ENCODE results near the gene FAM90A1.
A peak's percentile ranks its signal among the peaks of the same experiment; 100 is the strongest.
"Not testable (repeated sequence)": the region's sequence is repeated elsewhere in the genome, so short reads cannot be mapped to it uniquely, and the experiment has no call there.

The FAM90A1 gene, protein sequence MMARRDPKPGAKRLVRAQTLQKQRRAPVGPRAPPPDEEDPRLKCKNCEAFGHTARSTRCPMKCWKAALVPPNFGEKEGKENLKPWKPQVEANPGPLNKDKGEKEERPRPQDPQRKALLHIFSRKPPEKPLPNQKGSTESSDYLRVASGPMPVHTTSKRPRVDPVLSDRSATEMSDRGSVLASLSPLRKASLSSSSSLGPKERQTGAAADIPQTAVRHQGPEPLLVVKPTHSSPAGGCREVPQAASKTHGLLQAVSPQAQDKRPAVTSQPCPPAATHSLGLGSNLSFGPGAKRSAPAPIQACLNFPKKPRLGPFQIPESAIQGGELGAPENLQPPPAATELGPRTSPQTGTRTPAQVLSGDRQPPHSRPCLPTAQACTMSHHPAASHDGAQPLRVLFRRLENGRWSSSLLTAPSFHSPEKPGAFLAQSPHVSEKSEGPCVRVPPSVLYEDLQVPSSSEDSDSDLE
- 0 to 0.11 (median 0) reads per million in 3 experiments for total RNA-seq

DNA sequence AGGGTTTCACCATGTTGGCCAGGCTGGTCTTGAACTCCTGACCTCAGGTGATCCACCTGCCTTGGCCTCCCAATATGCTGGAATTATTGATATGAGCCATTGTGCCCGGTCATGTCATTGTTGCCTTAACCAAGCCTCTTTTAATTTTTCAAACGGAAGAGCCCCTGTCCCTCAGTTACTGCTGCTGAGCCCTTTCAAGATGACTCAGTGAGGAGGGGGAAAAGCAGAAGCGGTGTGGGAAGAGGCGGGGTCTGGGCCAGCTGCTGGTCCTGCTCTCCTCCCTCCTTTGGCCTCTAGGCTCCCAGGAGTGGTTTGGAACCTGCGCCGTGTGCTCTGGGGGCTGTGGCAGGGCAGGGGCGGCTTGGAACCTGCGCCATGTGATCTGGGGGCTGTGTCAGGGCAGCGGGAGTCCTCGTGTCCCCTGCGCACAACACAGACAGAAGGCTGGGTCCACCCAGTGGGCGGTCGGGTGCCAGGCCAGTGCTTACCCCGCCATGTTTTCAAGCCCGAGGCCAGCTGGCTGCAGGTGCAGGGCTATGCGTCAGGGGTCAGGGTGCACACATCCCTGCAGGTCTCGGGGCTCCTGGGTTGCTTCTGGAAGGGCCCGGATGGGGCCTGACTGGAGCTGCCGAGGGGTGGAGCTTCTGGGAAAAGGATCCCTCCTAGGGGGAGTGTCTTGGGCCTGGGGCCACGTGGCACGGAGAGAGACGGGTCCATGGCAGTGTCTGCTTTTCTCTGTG, at the start of gene FAM90A1:
TSS of gene FAM90A1 (minus strand) at position 627 of the 740 bp plus-strand sequence. CDS start 2,786 bp downstream, outside the sequence.
- DNase-seq: not testable (repeated sequence)

DNA sequence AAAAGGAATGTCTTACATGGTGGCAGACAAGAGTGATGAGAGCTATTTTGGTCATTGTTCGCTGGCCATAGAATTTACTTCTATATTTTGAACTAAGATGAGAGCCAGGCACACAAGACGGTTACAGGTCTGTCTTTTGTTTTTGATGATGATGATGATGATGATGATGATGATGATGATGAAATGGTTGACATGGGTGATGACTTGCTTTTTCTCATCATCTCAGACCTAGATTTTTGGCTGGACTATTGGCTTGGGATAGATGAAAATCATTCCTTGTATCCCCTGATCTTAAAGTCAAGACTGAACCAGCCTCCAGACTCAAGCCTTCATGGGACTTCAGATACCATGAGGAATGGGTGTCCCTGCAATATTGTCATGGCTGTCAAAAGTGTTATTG, 49.0 kb upstream of the FAM90A1 start:
- DNase-seq: not testable (repeated sequence)

DNA sequence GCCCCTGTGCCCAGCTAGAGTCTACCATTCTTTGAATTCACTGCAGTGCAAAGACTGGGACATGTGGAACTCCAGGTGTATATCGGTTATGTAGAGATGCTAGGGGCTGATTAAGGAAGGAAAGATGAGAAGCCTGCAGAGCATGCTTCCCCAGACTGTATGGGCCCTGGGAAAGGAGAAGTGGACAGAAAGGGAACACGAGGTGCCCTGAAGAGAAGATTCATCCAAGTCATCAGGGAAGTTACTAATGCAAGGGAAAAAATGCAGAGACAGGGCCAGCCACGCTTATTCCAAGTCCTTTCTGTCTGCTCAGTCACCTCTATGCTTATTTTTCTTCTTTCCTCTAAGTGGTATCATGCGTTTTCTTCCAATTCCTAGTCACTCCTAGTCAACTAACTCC, 39.3 kb upstream of the FAM90A1 start:
- not testable (repeated sequence) for DNase-seq

DNA sequence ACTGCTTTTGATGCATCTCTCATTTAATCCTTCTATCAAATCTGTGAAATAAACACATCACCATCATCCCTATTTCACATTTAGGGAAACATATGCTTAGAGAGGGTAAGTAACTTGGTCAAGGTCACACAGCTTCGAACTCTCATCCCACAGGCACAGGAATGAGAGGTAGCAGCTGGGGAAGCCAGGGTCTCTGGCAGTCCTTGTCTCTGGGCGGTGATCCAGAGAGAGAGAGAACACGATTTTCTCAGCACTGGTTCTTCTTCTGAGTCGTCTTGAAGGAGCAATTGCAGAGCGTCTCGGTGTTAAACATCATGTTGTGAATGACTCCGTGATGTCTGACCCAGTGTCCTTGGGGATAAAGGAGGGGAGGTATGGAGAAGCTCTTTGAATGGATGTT, 36.8 kb upstream of the FAM90A1 start:
- not testable (repeated sequence) for DNase-seq

DNA sequence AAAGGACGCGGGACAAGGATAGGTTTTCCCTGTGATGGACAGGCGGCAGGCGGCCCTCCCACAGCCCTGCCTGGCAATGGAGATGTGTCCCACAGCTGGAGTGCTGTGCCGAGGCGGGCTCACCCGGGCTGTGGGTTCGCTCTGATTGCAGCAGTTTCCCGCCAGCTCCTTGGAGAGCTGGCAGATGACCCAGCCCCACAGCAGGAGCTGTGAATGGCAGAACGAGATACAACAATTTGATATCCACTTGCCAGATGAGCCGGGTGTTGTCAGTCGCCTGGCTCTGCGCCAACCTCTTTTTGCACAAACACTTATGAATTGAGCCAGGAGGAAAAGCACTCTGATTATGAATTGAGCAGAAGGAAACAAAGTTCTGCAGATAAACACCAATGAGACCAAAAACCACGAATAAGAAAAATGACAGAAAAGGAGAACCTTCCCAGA, 33.7 kb upstream of the FAM90A1 start:
- DNase-seq: not testable (repeated sequence)

DNA sequence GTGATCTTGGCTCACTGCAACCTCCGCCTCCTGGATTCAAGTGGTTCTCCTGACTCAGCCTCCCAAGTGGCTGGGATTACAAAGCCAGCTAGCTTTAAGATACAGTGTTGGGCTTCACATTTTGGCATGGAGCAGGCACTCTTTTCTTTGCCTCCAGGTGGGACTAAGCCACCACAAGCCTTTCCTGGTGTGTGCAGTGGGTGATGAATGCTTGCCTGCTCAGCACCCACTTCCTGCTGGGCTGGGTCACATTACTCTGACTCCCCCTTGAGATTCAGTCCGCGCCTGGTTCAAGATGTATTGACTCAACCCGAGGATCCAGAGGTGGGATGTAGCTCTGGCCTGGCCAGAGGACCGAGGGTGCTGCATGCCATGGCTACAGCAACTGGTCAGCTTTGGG, 28.9 kb upstream of the FAM90A1 start:
- not testable (repeated sequence) for DNase-seq

DNA sequence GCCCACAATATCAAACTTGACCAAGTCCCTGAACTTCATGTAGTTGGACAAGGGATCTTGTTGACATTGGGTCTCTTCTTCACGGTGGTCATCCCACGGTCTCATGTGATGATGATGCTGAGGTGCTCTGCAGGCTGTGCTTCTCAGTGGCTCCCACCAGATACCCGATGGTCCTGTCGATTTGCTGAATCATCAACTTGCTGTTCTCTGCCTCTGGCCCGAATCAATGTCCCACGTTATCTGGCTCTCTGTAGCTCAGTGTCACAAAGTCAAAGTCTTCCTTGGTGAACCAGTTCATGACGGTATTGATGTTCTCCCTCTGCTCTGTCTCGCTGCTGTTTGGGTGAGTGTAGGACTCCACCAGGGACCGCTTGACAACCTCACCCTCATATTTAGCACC, 27.3 kb upstream of the FAM90A1 start:
- not testable (repeated sequence) for DNase-seq

DNA sequence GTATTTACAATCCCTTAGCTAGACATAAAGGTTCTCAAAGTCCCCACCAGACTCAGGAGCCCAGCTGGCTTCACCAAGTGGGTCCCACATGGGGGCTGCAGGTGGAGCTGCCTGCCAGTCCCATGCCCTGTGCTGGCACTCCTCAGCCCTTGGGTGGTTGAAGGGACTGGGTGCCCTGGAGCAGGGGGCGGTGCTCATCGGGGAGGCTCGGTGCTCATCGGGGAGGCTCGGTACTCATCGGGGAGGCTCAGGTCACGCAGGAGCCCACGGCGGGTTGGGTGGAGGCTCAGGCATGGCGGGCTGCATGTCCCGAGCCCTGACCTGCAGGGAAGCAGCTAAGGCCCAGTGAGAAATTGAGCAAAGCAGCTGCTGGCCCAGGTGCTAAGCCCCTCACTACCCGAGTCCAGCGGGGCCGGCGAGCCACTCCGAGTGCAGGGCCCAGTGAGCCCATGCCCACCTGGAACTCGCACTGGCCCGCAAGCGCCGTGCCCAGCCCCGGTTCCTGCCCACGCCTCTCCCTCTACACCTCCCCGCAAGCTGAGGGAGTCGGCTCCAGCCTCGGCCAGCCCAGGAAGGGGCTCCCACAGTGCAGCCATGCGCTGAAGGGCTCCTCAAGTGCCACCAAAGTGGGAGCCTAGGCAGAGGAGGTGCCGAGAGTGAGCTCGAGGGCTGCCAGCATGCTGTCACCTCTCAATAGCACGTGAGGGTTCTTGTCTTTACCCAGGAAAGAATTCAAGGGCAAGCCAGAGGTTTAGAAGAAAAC, 24.8 kb upstream of the FAM90A1 start:
- DNase-seq: not testable (repeated sequence)

DNA sequence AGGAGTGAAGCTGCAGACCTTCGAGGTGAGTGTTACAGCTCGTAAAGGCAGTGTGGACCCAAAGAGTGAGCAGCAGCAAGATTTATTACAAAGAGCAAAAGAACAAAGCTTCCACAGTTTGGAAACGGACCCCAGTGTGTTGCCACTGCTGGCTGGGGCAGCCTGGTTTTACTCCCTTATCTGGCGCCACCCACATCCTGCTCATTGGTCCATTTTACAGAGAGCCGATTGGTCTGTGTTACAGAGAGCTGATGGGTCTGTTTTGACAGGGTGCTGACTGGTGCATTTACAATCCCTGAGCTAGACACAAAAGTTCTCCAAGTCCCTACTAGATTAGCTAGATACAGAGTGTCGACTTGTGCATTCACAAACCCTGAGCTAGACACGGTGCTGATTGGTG, 24.2 kb upstream of the FAM90A1 start:
- not testable (repeated sequence) for DNase-seq

DNA sequence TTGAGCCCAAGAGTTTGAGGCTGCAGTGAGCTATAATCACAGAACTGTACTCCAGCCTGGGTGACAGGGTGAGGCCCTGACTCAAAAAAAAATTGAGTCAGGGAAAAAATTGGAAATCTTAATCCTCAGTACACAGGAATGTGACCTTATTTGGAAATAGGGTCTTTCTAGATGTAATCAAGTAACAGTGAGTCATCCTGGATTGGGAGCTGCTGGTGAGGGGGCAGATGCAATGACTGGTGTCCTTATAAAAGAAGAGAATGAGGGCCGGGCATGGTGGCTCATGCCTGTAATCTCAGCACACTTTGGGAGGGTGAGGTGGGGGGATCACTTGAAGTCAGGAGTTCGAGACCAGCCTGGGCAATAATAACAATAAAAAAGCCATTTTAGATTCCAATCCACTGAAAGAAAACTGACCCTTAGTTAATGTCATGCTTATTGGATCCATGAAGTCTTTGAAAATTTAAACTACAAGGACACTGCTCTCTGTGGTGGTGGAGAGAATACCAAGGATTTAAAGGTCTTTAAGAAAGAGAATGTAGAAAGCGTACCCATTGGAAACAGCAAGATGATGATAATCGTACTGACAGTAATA, 19.6 kb upstream of the FAM90A1 start:
- DNase-seq: not testable (repeated sequence)

DNA sequence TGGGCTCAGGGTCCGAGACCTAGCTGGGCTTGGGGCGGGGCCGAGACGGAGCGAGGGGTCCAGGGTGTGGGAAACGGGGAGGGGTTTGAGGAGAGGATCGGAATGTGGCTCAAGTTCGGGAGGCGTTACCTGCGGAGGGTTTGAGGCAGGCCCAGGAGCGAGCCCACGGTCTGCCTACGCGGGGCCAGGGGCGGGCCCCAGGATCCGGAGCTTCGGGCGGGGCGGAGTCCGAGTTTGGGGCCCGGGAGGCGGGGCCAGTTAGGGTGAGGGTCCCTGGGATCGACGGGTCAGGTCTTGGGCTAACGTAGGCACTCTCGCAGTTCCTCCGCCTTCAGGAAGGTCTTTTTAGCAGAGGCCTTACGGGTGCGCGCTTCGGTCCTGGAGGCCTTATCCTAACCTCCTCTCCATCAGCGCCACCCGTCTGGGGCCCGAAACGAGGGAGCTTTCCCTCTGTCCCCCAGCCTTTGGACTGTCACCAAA, 16.3 kb upstream of the FAM90A1 start:
- DNase-seq: not testable (repeated sequence)

DNA sequence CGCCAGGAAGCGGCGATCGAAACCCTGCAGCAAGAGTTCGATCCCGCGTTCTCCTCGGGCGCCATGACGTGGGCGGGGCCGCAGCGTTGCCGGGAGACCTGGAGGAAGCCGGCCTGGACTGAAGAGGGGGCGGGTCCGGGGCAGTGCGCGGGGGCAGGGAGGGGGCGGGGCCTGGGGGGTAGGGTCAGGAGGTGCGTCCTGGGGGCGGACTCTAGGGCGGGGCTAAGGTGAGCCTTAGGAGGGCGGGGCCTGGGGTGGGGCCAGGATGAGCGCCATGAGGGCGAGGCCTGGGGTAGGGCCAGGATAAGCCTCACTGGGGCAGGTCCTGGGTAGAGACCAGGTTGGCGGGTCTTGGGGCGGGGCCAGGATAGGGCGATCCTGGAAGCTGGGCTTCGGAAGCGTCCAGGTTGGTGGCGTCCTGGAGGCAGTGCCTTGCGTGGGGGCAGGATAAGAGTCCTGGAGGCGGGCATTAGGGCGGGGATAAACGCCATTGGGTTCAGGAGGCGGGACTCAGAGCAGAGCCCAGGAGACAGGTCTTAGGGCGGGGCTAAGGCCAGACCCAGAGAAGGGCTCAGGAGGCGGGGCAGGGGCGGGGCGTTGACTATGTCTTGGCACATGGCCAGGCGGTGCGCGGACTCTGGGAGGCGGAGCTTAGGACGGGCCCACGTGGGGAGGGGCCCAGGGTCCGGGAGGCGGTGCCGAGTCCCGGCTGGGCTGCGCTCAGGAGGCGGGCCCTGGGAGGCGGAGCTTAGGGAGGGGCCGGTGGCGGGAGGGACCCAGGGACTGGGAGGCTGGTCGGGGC, 15.7 kb upstream of the FAM90A1 start:
- DNase-seq: peak; percentile 100

DNA sequence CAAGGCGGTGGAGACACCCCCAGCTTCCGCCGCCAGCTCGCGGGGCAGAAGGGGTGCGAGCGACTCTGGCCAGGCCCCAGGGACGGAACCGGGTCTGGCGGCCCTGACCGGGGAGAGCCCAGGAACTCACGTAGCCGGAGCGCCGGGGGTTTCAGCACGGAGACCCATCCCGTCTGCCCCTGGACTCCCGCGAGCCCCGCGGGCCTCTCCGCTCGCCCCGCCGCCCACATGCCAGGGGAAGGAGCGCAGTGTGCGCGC, 15.1 kb upstream of the FAM90A1 start:
- DNase-seq: not testable (repeated sequence)

DNA sequence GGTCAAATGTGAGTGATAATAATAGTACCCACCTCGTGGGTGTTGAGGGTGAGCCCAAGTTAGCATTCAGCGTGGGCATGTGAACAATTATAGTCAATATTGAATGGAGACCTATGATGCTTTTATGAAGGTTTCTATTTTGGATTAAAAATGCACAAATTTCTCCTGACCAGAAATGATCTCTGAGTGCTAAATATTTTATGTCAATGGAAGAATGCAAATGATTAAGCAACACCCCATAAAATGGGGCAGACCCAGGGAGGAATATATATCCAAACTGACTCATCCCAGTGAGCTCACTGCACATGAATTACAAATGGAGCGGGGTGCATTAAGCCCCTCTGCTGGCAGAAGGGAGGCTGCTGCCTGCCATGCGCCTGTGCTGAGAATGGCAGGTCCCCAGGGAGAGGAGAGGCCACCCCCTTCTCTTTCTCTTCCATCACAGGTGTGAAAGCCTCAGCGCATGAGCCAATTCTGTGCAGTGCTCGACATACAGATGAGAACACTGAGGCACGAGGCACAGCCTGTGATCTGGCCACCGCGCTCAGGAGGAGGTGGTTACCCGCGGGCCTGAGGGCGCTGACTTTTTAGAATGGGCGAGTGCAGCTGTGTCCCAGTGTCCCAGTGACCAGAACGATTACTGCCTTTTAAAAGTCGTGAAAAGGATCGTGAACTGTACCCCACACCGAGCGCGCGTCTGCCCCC, 14.7 kb upstream of the FAM90A1 start:
- not testable (repeated sequence) for DNase-seq

DNA sequence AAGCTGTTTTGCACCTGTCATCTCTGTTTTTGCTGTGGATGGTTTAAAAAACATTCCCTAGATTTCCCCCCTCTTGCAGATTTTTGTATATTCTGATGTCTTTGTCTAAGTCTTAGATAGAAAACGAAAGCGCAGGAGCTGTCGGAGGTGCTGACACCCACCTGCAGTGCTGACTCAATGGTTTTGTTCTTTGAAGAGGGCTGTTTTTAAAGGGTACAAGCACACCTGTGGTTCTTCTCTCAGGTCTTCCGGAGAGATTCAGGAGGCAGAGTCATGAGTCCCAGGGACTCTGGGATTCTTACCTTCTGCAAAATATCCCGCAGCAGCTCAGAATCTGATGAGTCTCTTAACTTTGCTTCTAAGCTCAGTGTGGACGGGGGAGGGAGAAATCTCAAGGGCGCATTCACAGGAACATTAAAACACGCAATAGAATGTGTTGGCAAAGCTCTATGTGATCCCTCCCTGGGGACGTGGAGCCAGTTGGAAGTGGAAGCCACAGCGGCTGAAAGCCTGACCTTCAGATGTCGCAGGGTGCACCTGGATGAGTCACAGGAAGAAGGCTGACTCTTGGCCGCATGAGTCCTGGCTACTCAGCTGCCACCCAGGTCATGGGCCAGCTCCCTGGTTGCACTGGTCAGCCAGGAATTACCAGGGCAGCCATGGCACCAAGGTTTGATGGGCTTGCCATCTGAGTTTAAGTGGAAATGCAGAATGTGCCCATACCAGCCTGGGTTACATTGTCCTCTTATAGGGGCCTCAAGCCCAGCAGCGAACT, 13.1 kb upstream of the FAM90A1 start:
- not testable (repeated sequence) for DNase-seq

DNA sequence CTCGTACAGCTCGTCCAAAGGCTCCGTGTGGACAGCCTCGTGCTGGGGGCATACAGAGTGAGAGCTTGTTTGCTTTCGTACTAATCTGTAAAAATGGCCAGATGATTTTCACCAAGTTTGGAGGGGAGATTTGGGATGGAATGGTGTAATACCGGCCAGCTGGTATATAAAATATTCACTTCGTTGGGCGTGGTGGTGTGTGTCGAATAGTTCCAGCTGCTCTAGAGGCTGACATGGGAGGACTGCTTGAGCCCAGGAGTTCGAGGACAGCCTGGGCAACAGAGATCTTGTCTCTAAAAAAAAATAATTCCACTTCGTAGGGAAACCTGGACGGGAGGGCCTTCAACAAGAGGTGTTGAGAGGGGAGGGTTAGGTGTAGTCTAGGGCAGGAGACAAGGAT, 9.6 kb upstream of the FAM90A1 start:
- DNase-seq: not testable (repeated sequence)

DNA sequence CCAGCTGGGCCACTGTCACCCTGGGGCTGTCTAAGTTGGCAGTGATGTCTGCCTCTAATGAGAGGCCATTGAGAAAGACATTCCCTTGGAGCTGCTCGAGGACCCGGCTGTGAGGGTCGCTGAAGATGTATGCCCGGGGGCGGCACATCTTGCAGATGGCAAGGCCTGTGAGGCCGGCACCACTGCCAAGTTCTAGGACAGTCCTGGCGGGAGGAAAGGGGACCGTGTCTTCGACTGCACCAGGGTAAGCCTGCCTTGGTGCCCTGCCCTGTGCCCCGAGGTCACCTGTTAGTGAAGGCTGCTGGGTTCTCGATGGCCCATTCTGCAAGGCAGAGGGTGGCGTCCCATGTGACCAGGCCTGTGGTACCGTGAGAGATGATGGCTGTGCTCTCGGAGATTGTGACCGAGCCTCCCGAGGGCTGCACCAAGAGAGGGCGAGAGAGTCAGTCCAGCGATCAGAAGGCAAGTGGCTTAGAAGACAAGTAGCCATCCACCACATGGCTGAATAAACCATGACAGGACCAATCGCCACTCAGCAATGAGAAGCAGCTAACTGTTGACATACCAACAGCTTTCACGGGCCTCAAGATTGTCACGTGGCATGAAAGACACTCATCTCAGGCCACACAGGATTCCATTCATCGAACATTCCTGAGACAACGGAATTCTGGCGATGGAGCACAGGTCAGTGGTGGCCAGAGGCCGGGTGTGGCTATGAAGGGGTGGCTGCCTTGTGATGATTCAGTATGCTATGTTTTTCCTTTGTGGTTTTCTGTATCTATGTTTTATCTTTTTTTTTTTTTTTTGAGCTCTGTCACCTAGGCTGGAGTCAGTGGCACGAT, 8.1 kb upstream of the FAM90A1 start:
- DNase-seq: not testable (repeated sequence)

DNA sequence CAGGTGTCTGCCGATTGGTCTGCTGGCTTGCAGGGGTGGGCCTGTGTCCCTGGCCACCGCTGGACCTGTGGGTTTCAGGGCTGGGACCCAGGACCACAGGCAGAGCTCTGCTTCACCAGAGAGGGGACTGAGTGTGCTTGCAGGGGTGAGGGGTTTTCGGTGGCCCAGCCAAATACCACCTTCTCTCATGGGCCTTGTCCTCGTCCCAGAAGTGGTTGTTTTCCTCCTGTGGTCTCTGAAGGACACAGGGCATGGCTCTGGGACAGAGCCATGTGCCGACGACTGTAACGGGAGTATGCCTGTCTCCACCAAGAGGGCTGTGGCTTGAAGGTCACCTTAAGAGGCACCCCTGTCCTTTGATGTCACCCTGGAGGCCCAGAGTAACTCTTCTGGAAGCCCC, 7.3 kb upstream of the FAM90A1 start:
- DNase-seq: not testable (repeated sequence)

DNA sequence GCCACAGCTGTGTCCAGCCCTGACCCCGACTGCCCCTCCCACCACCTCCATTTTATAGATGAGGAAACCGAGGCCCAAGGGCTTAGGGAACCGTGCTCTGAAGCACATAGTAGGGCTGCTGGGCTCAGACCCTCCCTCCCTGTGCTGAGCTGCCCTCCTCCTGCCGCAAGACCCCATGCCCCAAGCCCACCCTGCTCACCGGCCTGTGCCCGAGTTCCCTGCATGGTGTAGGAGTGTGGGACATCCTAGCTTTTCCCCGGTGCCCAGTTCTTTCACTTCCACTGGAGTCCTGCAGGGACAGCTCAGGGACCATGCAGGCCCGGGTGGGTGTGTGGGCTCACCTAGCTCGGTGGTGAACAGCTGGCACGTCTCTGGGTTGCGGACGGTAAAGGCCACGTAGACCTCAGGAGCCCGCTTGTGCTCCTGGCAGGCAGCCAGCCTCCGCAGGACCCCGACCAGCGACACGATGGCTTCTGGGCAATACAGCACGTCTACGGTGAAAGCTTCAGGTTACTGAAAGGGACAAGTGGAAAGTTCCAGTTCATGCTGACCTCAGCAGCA, 6.6 kb upstream of the FAM90A1 start:
- DNase-seq: not testable (repeated sequence)
